Hematopoietic multipotent progenitor cell treated with erythropoietin and hydrocortisone succinate and interleukin-3 and kit ligand, for 17 days (in vitro differentiated cells): ENCODE data around the gene ARGLU1.

Experiments used
- DNase-seq: peaks from one replicate; pipeline ENCODE4 v3.0.0-alpha.2; 2015; ENCODE audit warnings: low spot score

ARGLU1 gene

GRCh38 chr13:106524108-106524507, 43.8 kb downstream of the ARGLU1 start:
- no peak for DNase-seq

- no peak for DNase-seq
These were observed 44.4 kb downstream of the ARGLU1 start for GRCh38 chr13:106523576-106523975.

DNA sequence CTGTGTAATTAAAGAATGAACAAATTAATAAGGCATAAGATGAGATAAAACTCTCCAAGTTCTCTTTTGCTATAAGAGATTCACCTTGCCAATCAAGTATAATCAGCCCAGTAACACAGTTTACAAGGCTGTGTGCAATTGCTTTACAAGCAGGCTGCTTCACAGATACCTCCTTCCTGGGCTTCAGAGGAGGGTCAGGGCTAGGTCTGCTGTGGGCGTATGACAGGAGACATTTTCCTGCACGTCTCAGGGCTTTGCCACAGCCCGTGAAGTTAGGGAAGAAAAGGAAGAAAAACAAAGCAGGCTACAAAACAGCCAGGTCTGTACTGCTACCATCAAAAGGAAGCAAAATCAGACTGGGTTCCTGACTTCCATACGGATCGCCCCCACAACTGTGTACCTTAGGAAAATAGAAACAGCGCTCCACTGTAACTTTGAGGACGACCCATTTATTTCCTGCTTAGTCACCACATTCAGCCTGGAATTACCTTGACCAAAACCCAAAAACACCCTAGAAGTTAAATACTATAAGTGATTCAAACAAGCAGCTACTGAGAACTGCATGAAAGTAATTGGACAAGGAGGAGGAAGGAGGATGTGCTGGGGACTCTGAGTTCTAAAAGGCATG, 44.9 kb downstream of the ARGLU1 start:
- DNase-seq: no peak

DNA sequence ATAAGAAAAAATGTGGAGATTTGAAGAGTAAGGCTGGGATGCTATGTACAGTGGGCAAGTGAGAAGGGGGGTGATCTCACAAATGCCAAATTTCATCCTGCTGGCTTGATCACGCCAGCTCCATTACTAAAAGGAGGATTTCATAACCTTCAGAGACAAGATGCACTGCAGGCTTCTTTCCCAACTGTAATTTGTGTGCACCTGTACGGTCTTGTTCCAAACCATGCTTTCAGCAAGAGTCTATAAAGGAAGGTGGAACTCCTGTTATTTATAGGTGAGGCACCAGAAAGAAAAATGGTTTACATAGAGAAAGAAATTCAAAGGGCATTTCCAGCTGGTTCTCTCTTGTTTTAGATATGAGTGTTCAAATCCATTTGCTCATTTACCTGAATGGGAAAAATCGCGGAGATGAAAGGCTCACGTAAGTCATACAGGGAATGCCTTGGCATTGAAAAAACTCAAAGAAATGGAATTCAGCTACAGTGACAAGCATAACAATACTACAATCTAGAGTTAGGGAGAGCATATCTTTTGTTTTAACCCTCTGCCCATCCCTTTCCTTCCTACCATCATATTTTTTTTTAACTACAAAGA, 45.7 kb downstream of the ARGLU1 start:
- no peak for DNase-seq

- no peak for DNase-seq
These were observed 46.7 kb downstream of the ARGLU1 start for GRCh38 chr13:106521095-106521799.

DNA sequence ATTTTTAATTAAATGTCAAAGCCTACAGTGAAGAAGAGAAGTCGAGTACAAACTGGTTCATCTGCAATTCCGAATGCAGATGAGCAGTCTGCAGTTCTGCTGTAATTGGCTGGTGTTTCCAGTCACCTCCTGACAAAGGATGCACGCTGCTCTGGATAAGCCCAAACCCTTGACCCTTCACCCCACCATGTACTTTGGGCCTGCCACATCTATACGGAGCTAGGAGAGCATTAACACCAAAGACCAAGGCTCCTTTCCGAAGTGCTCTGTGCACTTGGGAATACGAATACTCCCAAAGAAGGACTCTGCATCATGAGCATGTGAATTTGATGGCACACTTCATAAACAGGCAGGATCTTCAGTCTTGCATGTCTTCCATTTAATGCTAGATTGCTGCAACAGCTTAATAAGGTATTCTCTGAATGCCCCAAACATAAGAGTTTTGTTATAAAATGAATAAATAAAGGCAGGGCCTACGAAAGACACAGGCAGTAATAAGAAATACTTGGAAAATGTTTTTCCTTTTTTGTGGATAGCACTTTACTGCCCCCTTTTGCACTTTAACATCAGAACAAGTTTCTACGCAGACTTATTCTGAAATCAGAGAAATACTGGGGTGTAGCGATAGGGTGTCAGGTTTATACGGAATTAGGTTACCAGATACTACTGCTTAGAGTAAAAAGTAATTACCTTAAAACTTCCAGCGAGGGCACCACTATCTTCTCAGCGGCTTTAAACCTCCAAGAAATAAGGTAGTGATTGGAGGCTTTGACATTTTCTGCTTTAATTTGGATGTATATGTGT, 47.5 kb downstream of the ARGLU1 start:
- no peak for DNase-seq

DNA sequence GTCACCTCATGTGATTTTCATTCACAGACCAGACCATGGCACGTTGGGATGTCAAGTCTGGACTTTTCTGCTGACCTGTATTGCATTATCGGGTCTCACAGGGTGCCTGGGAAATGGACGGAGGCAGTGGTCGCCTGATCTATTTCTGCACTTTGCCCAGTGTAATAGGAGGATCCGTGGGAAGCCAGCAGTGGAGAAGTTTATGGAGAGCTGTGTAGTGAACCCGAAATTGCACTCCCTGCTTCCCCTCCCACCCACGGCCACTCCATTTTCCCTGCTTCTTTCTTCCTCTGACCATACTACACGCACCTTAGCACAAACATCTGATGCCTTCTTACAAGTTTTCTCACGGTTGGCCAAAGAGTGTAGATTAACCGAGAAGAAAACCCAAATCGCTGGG, 49.4 kb downstream of the ARGLU1 start:
- DNase-seq: no peak

DNA sequence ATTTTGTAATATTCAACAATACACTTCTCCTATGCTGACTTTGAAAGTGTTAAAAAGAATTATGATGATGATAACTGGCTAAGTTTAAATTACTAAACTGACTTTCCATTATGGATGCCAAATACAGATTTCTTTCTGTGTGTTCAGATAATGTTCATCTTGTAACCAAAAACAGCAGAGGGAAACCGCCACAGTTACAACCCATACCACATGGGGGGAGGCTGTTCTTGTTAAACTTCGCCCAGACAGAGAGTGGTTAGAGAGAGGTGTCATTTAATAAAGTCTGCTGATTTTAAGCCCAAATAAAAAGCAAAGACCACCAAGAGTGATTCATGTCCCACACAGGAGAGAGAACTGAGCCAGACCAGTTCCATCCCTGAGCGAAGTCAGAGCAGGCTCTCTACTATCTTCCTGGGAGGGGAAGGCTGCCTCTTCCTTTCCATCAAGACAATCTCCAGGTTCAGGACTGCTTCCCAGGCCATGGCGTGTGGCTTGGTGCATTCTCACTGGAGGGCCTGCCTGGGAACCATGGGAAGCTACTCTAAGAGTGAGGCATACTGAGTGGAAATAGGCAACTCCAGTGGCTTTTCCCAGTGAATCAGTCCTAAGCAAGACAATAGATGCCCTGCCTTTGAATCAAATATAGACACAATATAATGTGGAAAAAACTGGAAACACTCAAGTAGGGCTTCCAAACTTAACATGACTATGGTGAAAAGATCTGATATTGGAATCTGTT, 50.7 kb downstream of the ARGLU1 start:
- DNase-seq: no peak

DNA sequence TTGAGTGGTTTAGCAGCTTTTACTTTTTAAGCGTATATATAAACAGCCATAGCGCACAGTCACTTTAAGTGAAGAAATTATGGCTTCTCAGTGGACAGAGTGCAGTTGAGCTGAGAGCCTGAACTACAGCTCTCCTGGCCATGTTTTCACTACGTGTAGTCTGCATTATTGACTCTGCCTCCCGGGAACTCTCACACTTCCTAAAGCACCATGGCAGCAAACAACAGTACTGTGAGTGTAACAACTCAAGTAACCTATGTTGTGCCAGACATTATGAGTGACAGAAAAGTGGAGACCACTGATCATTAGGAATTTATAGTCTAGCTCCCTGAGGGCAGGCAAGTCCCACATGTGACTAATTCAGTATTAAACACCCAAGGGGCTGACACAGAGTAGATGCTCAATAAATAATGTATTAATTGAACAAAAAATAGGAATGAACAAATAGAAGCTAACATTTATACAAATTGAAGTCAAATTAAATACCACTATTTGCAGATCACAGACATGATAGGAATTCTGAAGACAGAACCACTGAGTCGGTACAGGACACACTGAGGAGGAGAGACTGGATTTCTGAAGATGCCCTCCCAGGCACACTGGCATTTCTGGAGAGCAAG, 52.2 kb downstream of the ARGLU1 start:
- no peak for DNase-seq

DNA sequence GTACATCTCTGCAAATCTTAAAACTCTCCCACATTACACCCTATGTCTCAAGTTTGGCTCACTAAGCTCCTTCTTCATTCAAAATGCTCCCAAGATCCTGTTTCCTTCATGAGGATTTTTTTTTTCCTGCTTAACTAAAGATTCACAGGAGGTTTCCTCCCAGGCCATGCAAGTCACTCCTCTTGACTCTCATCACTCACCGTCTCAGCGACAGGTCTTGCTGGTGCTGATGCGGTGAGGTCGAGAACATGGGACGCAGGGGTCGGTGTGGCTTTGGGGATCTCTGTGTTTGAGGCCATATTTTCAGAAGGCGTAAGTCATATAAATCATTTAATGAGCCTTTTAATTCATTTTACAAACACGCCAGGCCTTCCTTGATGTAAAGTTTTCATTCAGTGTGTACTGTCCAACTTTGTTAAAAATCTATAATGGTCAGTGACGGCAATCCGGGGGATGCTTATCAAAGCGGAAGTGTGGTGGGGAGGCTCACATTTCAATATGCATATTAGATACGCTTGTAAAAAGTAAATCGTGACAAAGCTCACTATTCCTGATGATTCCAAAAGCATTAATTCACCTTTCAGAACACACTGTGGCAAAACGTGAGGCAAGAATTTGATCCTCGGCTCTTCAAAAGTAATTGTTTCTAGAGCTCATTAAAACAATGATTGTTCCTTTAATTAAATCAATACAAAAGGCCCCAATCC, 52.9 kb downstream of the ARGLU1 start:
- DNase-seq: no peak

GRCh38 chr13:106513025-106513983, 54.6 kb downstream of the ARGLU1 start:
- no peak for DNase-seq

DNA sequence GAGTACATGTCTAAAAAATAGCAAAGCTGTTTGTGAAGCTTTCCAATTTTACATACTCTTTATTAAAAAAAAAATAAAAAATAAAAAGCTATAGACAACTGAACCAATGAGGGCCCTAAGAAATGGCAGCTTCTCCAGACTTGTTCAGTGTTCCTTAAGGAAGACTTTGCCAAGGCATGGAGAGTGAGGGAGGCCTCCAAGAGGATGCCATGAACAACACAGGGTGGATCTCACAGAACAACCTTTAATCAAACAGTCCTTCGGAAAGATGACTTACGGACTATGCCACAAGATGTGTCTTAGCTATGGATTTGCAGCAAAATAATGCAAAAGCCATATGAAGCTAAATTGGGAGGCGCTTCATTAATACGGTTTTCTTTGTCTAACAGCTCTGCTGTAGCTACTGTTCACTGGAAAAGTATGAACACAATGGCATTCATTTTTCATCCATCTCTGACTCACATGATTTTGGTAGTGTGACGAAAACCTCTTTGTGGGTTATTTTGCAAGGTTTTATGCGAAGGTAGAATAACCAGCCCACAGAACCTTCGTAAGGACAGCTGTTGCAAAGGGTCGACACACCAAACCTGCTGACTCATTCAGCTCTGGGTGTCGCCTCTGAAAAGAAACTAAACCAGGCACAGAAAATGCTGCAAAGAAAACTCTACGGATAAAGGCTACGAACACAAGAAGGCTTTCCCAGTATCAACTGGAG, 60.2 kb downstream of the ARGLU1 start:
- peak; percentile 16 for DNase-seq

GRCh38 chr13:106506286-106506685, 61.7 kb downstream of the ARGLU1 start:
- no peak for DNase-seq

- DNase-seq: no peak
These were observed 62.2 kb downstream of the ARGLU1 start for GRCh38 chr13:106505732-106506131.

DNA sequence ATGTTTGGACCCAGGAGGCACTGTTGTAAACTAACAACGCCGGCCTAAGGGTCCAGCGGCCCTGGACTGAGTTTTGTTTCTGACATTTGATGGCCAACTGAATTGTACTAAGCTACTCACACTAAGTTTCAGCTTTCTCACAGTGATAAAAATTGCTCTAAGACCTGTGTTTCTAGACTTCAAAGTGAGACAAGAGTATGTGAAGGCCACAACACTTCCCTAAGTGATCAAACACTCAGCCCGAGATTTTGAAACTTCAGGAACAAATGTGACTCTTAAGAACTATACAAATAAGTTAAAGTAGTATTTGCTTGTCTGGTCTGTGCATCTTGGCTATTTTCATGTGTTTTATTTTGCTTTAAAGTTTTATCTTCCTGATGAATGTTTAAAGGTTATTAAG, 62.6 kb downstream of the ARGLU1 start:
- DNase-seq: no peak

DNA sequence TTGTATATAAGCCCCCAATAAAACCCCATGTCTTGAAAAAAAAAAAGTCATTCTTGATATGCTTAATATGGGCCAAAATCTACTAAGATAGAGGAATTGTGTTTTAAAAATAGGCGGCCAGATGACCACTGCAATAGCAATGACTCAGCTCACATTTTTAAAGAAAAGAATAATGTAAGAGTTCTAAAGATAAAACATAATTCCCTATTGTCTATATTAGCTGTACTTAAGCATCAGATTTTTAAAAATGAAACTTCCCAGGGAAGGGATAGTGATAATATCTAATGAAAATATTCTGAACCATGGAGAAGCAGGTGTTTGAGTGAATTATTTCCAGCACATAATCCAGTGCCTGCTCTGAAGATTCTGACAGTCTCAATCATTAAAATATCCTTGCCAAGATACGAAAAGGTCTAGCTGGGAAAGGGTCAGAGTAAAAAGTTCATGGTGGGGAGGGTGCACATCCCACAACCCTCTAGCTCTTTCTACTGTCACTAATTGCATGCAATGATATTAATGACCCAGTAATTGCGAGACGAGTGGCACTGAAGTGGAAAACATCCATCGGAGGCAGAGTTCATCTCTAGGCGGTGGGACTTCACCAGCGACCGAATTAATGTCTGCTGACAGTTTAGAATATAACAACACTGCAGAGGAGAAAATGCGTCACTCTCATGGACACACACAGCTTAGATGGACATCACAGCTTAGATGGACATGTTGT, 64.0 kb downstream of the ARGLU1 start:
- no peak for DNase-seq

DNA sequence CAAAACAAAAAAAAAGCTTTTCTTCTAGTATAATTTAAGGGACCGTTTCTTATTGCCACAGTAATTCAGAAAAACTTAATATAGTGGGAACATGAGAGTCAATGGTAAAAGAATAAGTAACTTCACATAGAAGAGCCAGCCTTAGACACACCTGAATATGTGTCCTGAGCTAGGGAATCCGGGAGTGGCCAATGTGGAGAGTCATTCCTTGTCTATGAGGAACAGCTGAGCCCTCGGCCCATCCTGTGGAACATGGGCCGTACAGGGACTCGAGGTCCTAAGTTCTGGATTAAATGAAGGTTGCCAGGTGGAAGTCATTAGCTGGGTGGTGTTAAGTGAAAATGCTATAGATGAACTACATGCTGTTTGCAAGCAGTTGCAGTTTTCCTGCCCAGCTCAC, 64.7 kb downstream of the ARGLU1 start:
- no peak for DNase-seq

DNA sequence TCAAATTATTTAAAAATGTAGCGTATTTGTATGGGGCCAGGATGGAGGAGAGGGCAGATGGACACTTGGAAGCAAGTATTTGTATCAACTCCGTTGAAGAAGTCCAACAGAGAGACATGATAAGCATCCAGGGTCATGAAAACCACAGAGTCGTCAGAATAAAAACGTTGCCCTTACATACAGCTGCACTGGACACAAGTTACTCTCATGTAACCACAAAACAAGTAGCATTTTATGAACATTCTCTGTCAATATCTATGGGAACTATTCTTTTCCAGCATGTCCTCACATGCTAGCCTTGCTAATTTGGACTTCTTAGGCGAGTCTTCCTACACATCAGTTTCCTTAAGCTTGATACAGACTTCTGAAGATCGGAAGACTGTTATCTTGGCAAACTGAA, 67.5 kb downstream of the ARGLU1 start:
- DNase-seq: no peak
